Fibroblast of skin of right quadriceps (primary cell): ENCODE data around the gene ADM5.

Experiments
- DNase-seq: peaks from one replicate; pipeline ENCODE4 v3.0.0-alpha.2; 2013

ADM5 gene

GRCh38 chr19:49658566-49659442 lies 30.6 kb upstream of the ADM5 start:
- no peak for DNase-seq

GRCh38 chr19:49660338-49660961 lies 28.9 kb upstream of the ADM5 start:
- DNase-seq: no peak

- DNase-seq: no peak
These were observed 27.4 kb upstream of the ADM5 start for GRCh38 chr19:49662011-49662410.

GRCh38 chr19:49663224-49663623 lies 26.2 kb upstream of the ADM5 start:
- DNase-seq: no peak

- peak; percentile 68 for DNase-seq
These were observed 25.0 kb upstream of the ADM5 start for GRCh38 chr19:49664171-49665035.

GRCh38 chr19:49665036-49665350 lies 24.4 kb upstream of the ADM5 start:
- DNase-seq: no peak

- peak; percentile 94 for DNase-seq
These were observed 23.9 kb upstream of the ADM5 start, which contains the start of the genes BCL2L12 and IRF3 for GRCh38 chr19:49665351-49666119. TSS of gene BCL2L12 (plus strand) at chr19:49665933. CDS start at chr19:49666693, 760 bp downstream. TSS of gene IRF3 (minus strand) at chr19:49665857. CDS start at chr19:49664838, 1,019 bp downstream.

GRCh38 chr19:49666120-49666444 lies 23.3 kb upstream of the ADM5 start:
- DNase-seq: no peak

GRCh38 chr19:49667473-49667872 lies 21.9 kb upstream of the ADM5 start:
- DNase-seq: no peak

- DNase-seq: no peak
These were observed 19.9 kb upstream of the ADM5 start for GRCh38 chr19:49669516-49669915.

GRCh38 chr19:49672131-49672919 lies 17.1 kb upstream of the ADM5 start:
- peak; percentile 47 for DNase-seq

GRCh38 chr19:49676136-49676783 lies 13.1 kb upstream of the ADM5 start:
- DNase-seq: no peak

- DNase-seq: peak; percentile 100
These were observed 12.6 kb upstream of the ADM5 start for GRCh38 chr19:49676784-49677230.

GRCh38 chr19:49677231-49677900 lies 12.0 kb upstream of the ADM5 start, which contains the start of gene PRMT1:
TSS of gene PRMT1 (plus strand) at chr19:49677271. CDS start at chr19:49677281, 10 bp downstream.
- peak; percentile 37 for DNase-seq

GRCh38 chr19:49677901-49678674 lies 11.3 kb upstream of the ADM5 start:
- DNase-seq: peak; percentile 72

- no peak for DNase-seq
These were observed 10.2 kb upstream of the ADM5 start for GRCh38 chr19:49678985-49679770.

- no peak for DNase-seq
These were observed 9.5 kb upstream of the ADM5 start for GRCh38 chr19:49679771-49680413.
